ENCODE results near the gene EME2.
A peak's percentile ranks its signal among the peaks of the same experiment; 100 is the strongest.

EME2 gene

DNA sequence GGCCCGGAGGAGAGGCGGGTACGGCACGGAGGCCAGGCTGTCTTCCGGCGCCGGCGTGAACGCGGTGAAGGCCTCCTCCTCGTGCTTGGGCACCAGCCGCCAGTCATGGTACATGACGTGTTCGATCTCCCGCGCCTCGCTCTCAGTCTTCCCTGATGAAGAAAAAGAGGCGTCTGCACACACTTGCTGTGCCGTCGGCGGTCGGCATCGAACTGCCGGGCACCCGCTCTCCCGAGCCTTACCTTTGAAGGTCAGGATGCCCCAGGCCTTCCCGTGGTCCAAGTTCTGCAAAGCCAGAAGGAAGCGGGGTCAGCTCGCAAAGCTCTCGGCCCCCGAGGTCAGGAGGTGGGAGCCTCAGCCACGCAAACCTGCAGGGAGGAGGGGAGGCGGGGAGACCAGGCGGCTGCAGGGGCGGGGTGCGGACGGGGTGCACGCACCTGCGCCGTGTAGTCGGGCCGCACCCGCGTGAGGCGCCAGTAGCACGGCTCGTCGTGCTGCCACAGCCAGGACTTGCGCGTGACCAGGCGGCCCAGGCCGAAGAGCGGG lies at the start of gene EME2:
Gene EME2 (plus strand): TSS at position 449 of the 546 bp plus-strand sequence. CDS start 418 bp downstream, outside the sequence.
- Histone ChIP-seq H4K20me1 (ENCODE audit: insufficient read depth, low read length) (peaks cover 44% of the 10 kb centered on the region), H2AFZ (ENCODE audit: low read depth, low read length) (peak within 1 kb of the TSS; percentile 93), H3K9me3 (ENCODE audit: insufficient read depth, low read length, severe bottlenecking) (no peaks in the 10 kb centered on the region), H3K4me2 (ENCODE audit: insufficient read depth, low read length) (peak within 1 kb of the TSS; percentile 98), H3K4me1 (ENCODE audit: insufficient read depth, low read length) (peaks cover 32% of the 10 kb centered on the region), H3K36me3 (ENCODE audit: insufficient read depth, low read length) (peaks cover 64% of the 10 kb centered on the region), H3K4me3 (ENCODE audit: low read depth in 1 of 2, low read length in 2 of 2) (peak within 1 kb of the TSS; percentile 54 to 90), H3K27ac (ENCODE audit: low read length) (peak within 1 kb of the TSS; percentile 83), H3K79me2 (ENCODE audit: insufficient read depth, low read length) (peaks cover 44% of the 10 kb centered on the region), H3K9ac (ENCODE audit: low read depth, low read length) (peak within 1 kb of the TSS; percentile 99), H3K27me3 (ENCODE audit: insufficient read depth, low read length, poor library complexity) (no peaks in the 10 kb centered on the region)
- peak; percentile 25 for ATAC-seq (ENCODE audit: insufficient read depth, low read depth)
- DNase-seq: peak; percentile 50
- no peak for TF ChIP-seq CTCF (IDR thresholded peaks at IDR 0.05; ENCODE audit: borderline replicate concordance, extremely low read depth, low read length, poor library complexity, severe bottlenecking)
- no peak for TF ChIP-seq EZH2 (IDR thresholded peaks at IDR 0.05; ENCODE audit: borderline replicate concordance, low read depth, low read length, severe bottlenecking)

DNA sequence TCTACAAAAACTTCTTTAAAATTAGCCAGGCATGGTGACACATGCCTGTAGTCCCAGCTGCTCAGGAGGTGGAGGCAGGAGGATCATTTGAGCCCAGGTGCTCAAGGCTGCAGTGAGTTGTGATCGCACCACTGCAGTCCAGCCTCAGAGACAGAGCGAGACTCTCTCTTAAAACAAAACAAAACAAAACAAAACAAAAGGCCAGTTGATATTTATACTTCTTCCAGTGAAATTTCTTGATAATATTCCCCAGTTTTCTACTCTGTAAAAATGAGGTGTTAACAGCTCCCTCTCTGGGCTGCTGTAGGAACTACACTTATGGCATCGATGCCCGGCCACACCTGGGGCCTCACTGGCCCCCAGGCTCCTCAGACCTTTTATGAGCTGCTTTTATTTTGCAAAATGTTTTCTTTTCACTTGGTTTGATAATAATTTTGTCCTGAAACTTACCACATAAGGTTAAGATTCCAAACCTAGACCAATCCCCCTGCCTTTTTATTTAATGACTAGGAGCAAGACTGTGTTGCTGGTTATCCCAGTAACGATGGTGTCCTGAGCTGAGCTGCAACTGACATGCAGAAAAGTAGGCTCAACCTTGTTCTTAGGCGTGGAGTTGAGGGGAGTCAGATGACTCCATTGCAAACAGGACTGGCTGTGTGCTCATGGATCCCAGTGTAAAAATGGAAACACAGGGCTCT lies 49.0 kb upstream of the EME2 start:
- H3K79me2 ChIP-seq (ENCODE audit: insufficient read depth, low read length): peaks cover 35% of the 10 kb centered on the region
- ATAC-seq (ENCODE audit: insufficient read depth, low read depth): no peak
- H3K9me3 ChIP-seq (ENCODE audit: insufficient read depth, low read length, severe bottlenecking): no peaks in the 10 kb centered on the region
- TF ChIP-seq EZH2 (IDR thresholded peaks at IDR 0.05; ENCODE audit: borderline replicate concordance, low read depth, low read length, severe bottlenecking) (no peak), CTCF (IDR thresholded peaks at IDR 0.05; ENCODE audit: borderline replicate concordance, extremely low read depth, low read length, poor library complexity, severe bottlenecking) (peak; percentile 77)
- peaks cover 39% of the 10 kb centered on the region for H3K36me3 ChIP-seq (ENCODE audit: insufficient read depth, low read length)
- DNase-seq: peak; percentile 38
- no peak overlapping the region for H3K4me2 ChIP-seq (ENCODE audit: insufficient read depth, low read length)
- H3K4me1 ChIP-seq (ENCODE audit: insufficient read depth, low read length): peaks cover 23% of the 10 kb centered on the region
- peaks cover 39% of the 10 kb centered on the region for H4K20me1 ChIP-seq (ENCODE audit: insufficient read depth, low read length)
- 0 out of 2 replicates have a peak overlapping the region, but pooled peaks have one; percentile 37 for H3K27ac ChIP-seq (ENCODE audit: low read length)
- no peak overlapping the region for H3K4me3 ChIP-seq (ENCODE audit: low read depth in 1 of 2, low read length in 2 of 2)
- no peaks in the 10 kb centered on the region for H3K27me3 ChIP-seq (ENCODE audit: insufficient read depth, low read length, poor library complexity)
- no peak overlapping the region for H3K9ac ChIP-seq (ENCODE audit: low read depth, low read length)
- no peak overlapping the region for H2AFZ ChIP-seq (ENCODE audit: low read depth, low read length)

DNA sequence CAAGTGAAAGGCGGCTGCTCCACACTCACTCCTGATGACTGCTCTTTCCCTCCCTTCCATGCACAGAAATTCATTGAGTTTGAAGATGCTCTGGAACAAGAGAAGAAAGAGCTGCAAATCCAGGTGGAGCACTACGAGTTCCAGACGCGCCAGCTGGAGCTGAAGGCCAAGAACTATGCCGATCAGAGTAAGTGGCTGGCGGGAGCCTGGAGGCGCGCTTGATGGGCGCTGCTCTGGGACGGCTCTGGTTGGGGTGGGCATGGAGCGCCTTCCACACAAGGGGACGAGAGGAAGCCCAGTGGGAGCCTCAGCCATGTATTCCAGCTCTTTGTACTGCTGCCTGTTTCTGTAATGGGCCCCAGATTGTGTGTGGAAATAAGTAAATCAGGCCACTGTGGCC lies 48.1 kb upstream of the EME2 start:
- no peak overlapping the region for H3K9ac ChIP-seq (ENCODE audit: low read depth, low read length)
- peaks cover 48% of the 10 kb centered on the region for H3K36me3 ChIP-seq (ENCODE audit: insufficient read depth, low read length)
- H3K9me3 ChIP-seq (ENCODE audit: insufficient read depth, low read length, severe bottlenecking): no peaks in the 10 kb centered on the region
- H3K4me2 ChIP-seq (ENCODE audit: insufficient read depth, low read length): no peak overlapping the region
- no peaks in the 10 kb centered on the region for H3K27me3 ChIP-seq (ENCODE audit: insufficient read depth, low read length, poor library complexity)
- peaks cover 35% of the 10 kb centered on the region for H4K20me1 ChIP-seq (ENCODE audit: insufficient read depth, low read length)
- peaks cover 26% of the 10 kb centered on the region for H3K79me2 ChIP-seq (ENCODE audit: insufficient read depth, low read length)
- H3K27ac ChIP-seq (ENCODE audit: low read length): no peak overlapping the region
- no peak for TF ChIP-seq EZH2 (IDR thresholded peaks at IDR 0.05; ENCODE audit: borderline replicate concordance, low read depth, low read length, severe bottlenecking)
- no peak for TF ChIP-seq CTCF (IDR thresholded peaks at IDR 0.05; ENCODE audit: borderline replicate concordance, extremely low read depth, low read length, poor library complexity, severe bottlenecking)
- peaks cover 23% of the 10 kb centered on the region for H3K4me1 ChIP-seq (ENCODE audit: insufficient read depth, low read length)
- H3K4me3 ChIP-seq (ENCODE audit: low read depth in 1 of 2, low read length in 2 of 2): no peak overlapping the region
- ATAC-seq (ENCODE audit: insufficient read depth, low read depth): no peak
- no peak for DNase-seq
- H2AFZ ChIP-seq (ENCODE audit: low read depth, low read length): no peak overlapping the region
